Eye (tissue), 1 donor: ENCODE results near the gene ATP9B.

Source experiments
- DNase-seq: peaks from one replicate; pipeline ENCODE4 v3.0.0-alpha.2; 2015

The ATP9B gene

DNA sequence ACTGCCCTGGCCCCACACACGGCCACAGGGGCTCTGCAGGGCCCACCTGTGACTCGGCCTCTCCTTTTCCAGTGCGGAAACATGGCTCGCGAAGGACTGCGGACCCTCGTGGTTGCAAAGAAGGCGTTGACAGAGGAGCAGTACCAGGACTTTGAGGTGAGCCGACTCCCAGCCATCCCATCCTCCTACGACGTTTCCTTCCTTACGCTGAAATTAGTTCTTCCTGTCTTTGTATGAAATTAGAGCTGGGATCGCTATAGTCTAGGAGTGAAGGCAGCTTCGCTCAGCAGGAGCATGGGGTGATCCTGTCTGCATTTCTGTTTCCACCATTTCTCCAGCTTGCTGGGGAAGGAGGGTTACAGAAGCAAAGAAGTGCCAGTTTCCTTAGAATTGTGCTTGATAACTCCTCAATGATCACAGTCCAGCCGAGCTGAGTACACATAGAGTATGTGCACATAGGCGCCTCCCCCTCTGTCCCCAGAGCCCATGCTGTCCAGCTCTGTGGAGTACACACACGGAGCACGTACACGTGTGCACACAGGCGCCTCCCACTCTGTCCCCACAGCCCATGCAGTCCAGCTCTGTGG lies 267.5 kb downstream of the ATP9B start:
- no peak for DNase-seq

GRCh38 chr18:79337184-79337583 lies 268.0 kb downstream of the ATP9B start:
- DNase-seq = no peak

GRCh38 chr18:79337620-79338019 lies 268.4 kb downstream of the ATP9B start:
- no peak for DNase-seq

- DNase-seq = no peak
Measured at GRCh38 chr18:79339094-79339908, 270.1 kb downstream of the ATP9B start.

- no peak for DNase-seq
Measured at GRCh38 chr18:79343567-79344207, 274.5 kb downstream of the ATP9B start.

GRCh38 chr18:79344208-79344581 lies 275.0 kb downstream of the ATP9B start:
- no peak for DNase-seq

DNA sequence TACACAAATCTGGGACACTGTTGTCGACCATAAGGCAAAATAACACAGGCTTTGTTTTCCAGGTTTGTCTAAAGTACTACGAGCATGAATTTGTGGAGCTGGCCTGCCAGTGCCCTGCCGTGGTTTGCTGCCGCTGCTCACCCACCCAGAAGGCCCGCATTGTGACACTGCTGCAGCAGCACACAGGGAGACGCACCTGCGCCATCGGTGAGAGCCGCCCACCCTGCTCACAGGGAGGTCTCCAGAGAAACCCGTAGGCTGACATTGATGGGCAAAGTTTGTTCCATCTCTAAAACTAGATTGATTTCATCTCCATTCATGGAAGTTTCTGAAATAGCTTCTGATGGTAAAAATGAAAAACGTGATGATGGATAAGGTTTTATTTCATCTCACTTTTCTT lies 276.2 kb downstream of the ATP9B start:
- DNase-seq = no peak

GRCh38 chr18:79345981-79346380 lies 276.8 kb downstream of the ATP9B start:
- DNase-seq = no peak

DNA sequence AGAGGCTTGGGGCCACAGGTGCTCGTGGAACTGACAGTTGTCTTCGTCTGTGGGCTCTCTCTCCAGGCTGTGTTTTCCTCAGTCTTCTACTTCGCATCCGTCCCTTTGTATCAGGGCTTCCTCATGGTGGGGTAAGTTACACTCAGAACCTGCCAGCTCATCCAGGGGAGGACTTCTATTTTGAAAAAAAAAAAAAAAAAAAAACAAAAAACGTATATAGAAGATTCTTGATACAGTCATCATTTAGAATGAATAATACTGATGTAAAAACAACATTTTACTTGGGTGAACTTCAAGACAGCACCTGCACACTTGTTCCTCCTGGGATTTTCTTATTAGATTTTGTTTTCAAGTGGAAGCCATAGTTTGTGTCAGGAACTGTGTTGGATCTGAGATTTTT lies 278.9 kb downstream of the ATP9B start:
- no peak for DNase-seq

DNA sequence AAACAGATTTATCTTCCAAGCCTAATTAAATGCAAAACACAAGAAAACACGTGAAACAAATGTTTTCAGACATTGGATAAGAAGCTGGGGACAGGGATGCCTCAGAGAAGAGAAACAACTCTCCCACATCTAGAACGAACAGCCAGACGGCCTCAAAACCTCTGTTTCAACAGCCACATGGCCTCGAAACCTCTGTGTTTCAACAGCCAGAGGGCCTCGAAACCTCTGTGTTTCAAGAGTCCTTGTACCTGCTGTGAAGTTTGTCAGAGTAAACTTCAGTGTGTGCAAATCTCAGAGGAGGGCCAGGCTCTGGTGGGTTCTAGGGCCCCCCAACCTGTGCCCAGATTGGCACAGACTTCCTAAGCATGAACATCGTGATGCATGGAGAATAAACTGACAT lies 283.2 kb downstream of the ATP9B start:
- no peak for DNase-seq

DNA sequence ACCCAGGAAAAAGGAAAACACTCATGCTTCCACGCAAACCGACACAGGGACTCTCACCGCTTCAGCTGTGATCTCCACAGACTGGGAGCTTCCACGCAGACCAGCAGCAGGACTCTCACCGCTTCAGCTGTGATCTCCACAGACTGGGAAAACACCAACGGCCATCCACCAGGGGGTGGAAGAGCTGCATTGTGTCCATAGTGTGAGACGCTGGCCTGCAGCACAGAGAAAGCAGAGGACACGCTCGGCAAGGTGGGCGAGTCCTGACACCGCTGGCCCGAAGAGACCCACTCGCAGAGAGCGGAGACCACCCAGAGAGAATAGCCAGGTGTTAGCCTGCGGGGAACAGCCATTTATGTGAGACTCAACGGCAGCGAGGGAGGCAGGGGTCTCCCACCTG lies 284.1 kb downstream of the ATP9B start:
- DNase-seq = peak; percentile 53

DNA sequence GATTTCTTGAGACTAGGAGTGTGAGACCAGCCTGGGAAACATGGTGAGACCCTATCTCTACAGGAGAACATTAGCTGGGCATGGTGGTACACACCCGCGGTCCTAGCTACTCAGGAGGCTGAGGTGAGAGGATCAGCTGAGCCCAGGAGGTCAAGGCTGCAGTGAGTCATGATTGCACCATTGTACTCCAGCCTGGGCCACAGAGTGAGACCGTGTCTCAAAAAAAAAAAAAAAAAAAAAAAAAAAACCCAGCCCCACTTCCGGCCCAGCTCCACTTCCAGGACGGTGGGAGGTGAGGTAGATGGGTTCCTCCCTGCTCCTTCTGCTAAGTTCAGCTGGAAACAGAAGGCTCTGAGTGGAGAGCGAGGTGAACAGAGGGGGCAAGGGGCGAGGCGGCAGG lies 285.2 kb downstream of the ATP9B start:
- no peak for DNase-seq

DNA sequence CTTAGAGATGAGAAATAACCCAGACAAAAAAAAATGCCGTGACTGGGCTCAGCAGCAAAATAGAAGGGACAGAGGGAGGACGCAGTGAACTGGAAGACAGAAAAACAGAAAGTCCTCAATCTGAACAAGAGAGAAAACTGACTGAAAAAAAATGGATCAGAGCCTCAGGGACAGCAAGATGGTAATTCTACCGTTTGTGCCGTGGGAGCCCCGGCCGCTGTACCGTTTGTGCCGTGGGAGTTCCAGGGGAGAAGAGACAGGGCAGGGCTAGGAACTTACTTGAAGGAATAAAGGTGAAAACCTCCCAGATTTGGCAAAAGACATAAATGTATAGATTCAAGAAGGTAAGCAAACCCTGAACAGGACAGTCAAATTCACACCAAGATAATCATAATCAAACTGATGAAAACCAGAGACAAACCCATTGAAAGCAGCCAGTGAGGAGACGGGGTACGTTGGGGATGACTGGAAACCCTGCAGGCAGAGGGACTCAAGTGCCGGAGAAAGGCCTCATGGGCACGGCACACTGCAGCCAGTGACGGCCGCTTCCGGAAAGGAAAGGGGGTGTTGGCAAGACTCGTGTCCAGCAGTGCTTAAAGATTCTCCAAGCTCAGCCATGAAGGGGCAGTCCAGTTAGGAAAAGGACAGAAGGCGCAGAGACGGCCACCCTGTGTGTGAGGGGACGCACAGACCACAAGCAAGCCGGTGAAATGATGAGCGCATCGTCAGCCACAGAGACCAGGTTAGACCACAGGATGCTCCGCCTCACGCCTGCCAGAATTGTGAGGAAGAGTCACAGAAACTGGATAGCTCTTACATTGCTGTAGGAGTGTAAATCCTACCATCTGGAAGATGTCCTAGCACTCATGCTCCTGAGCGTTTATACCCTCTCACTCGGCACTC lies 286.5 kb downstream of the ATP9B start:
- DNase-seq = no peak

DNA sequence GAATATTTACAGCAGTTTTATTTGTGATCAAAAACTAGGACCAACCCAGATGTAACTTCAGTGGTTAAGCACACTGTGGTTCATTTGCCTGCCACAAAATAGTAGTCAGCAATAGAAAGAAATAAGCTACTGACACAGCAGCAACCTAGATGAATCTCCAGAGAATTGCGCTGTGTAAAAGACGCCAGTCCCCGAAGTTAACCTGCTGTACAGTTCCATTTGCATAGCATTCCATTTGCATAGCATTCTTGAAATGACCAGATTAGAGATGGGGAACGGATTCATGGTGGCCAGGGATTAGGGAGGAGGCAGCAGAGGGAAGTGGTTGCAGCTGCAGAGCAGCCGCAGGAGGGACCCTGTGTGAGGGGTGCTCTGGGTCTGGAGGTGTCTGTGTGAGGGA lies 287.2 kb downstream of the ATP9B start:
- DNase-seq = no peak

DNA sequence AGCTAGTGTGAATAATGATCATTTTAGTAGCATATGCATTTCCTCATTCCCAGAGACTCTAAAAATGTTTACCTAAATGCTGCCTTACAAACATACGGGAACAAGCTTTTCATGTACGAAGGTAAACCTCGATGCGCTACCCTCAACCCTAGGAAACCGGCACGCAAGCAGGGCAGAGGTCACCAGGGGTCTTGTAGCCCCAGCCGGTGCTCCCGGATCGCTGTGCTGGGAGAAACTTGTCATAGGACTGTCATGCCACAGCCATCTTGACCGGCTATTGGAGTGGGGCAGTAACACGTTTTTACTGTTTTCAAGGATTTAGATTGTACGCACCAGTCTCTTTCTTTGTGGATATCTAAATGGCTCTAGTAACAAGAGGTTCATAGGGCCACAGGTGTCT lies 291.7 kb downstream of the ATP9B start:
- no peak for DNase-seq

DNA sequence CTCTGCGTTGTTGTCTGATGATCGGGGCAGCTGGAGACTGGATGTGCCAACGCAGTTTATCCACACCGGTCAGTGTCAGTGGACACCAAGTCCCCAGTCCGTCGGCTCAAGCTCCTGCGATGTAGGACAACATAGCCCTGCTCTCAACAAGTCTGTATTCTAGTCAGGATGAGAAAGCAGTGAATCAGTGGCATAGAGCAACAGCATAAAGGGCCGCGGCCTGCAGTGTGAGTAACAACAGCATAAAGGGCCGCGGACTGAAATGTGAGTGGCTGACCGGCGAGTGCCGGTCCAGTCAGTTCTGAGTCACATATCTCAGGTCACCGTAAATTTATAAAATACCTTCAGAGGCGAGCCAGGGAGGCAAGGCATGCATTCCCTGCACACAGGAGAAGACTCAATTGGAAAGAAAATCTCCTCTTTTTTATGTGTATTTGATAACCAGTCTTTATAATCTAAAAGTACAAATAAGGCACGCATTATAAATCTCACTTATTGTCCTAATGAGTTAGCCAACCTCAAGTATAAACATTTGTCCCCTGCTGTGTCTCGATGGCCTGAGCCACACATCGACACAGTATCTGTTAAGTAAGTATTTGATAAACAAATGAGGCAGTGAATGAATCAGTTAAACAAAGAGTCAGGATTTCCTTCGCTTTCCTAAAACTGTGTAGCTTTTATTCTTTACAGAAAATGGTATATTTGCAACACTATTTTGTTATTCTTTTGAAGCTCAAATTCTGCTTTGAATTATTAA lies 292.8 kb downstream of the ATP9B start:
- DNase-seq = no peak

GRCh38 chr18:79365701-79366100 lies 296.5 kb downstream of the ATP9B start:
- no peak for DNase-seq

DNA sequence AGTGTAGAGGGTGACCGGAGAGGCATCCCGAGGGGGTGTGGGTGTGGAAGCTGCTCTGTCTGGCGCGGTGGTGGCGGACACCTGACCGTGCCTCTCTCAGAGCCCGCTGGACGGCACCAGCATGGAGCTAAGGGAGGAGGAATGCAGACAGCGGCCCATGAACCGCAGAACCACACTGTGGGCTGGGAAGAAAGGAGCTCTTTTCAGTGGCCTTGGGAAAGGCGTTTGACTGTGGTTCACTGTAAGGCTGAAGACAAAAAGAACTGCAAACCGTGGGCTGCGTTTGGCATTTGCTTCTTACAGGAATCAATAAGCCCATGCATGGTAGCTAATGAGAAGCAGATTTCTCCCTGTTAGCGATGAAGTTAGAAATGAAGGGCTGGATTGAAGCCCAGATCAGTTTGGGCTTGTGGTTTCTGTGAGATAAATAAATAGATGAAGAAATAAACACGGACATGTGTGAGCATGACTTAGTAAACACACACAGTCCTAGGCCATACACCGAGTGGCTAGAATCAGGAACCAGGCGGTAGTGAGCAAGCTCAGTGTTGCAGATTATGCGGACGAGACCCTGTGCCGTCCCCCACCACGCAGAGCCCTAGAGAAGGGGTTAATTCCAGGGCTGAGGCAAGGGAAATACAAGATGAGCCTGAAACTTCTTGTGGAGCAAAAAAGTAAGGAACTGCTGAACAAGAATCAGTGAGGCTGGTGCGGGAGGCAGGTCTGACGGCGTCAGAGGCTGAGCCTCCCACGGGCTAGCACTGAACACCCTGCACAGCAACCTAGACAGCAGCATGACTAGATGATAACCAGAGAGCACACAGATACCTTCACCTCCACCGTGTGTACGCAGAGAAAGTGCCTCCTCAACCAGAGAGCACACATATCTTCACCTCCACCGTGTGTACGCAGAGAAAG lies 297.2 kb downstream of the ATP9B start:
- peak; percentile 71 for DNase-seq

GRCh38 chr18:79367480-79367879 lies 298.3 kb downstream of the ATP9B start:
- DNase-seq = no peak

GRCh38 chr18:79367989-79368388 lies 298.8 kb downstream of the ATP9B start:
- no peak for DNase-seq

DNA sequence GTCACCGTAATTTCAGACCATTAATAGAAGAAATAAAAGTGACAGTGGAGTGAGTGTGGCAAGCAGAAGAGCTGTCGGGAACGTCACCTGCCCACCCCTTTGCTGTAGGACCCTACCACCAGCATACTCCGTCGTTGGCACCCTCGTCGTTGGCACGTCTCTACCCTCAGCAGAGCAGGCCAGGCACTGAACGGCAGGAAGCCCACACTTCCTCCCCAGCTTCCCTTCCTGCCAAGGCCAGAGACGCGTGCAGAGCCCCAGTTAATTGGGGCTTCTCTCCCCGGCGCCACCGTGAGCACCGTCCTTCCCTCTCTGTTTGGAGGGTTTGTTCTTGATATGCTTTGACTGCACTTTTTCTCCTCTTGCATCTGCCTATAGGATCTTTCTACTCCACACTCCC lies 299.5 kb downstream of the ATP9B start:
- DNase-seq = no peak
